IMR-90 (cell line): Measurements from ENCODE around the gene RASSF8. TPM values are rescaled to one million over a fixed set of nuclear protein-coding genes. Genes with fewer than 3 reads are reported as not detected.

Source experiments
- ATAC-seq: fragments of 200-7000 bp; cut with Tn5 transposase; 2 replicates; pipeline ENCODE4 v1.9.1; 2020; ENCODE audit warnings: low read depth, mild to moderate bottlenecking, moderate library complexity
- BruUV-seq: library from RNA; stranded (reverse); fragments of 400-500 nt; replicated peaks from 2 replicates; lab custom pipeline; 2021; lab: Mats Ljungman, UMichigan
- CTCF ChIA-PET: fragments of 300-600 bp; formaldehyde crosslinking; extraction: SDS; loops from one replicate; lab custom pipeline; 2021; ENCODE audit warnings: antibody characterized with exemption; lab: Yijun Ruan, JAX
- POLR2A ChIA-PET: fragments of 300-600 bp; sonication (Branson Sonifier 250); formaldehyde crosslinking; loops from one replicate; lab custom pipeline; 2022; ENCODE audit warnings: antibody characterized with exemption; ENCODE audit not compliant: unreplicated experiment; lab: Charles Lee
- DNase-seq: peaks from one replicate; pipeline ENCODE4 v3.0.0; 2013
- H2AFZ ChIP-seq: replicated peaks from 2 replicates; pipeline ENCODE3; 2013; ENCODE audit warnings: low read length, mild to moderate bottlenecking; ENCODE audit not compliant: poor library complexity
- H2AK5ac ChIP-seq: 2 replicates; pipeline ENCODE4 v1.6.1; 2013; ENCODE audit warnings: low read depth, low read length, inconsistent platforms
- H2AK9ac ChIP-seq: replicated peaks from 2 replicates; pipeline ENCODE3; 2013; ENCODE audit warnings: mild to moderate bottlenecking, low read depth, low read length, moderate library complexity; ENCODE audit not compliant: poor library complexity
- H2BK120ac ChIP-seq: 2 replicates; pipeline ENCODE4 v1.6.1; 2013; ENCODE audit warnings: low read depth, low read length, inconsistent platforms
- H2BK15ac ChIP-seq: 3 replicates; pipeline ENCODE4 v1.6.1; 2013; ENCODE audit warnings: low read depth, low read length, inconsistent platforms
- H2BK20ac ChIP-seq: 2 replicates; pipeline ENCODE4 v1.6.1; 2013; ENCODE audit warnings: low read depth, mild to moderate bottlenecking, inconsistent platforms, low read length, moderate library complexity
- H2BK5ac ChIP-seq: 2 replicates; pipeline ENCODE4 v1.6.1; 2013; ENCODE audit warnings: mild to moderate bottlenecking, low read depth, low read length, inconsistent platforms; ENCODE audit not compliant: poor library complexity, severe bottlenecking
- H3K14ac ChIP-seq: replicated peaks from 2 replicates; pipeline ENCODE4 v1.6.1; 2013; ENCODE audit warnings: low read depth, low read length, inconsistent platforms
- H3K18ac ChIP-seq: 2 replicates; pipeline ENCODE4 v1.6.1; 2013; ENCODE audit warnings: low read depth, low read length, control low read depth
- H3K23ac ChIP-seq: 2 replicates; pipeline ENCODE4 v1.6.1; 2013; ENCODE audit warnings: low read depth, low read length, inconsistent platforms
- H3K27ac ChIP-seq: 2 replicates; pipeline ENCODE4 v1.5.1; 2013; ENCODE audit warnings: mild to moderate bottlenecking, control low read depth, low read length; ENCODE audit not compliant: insufficient read depth
- H3K27me3 ChIP-seq: 2 replicates; pipeline ENCODE4 v1.6.1; 2013; ENCODE audit warnings: low read length; ENCODE audit not compliant: control insufficient read depth, insufficient read depth
- H3K36me3 ChIP-seq: 2 replicates; pipeline ENCODE4 v1.6.1; 2013; ENCODE audit warnings: low read length, mixed read lengths; ENCODE audit not compliant: control insufficient read depth, insufficient read depth
- H3K4ac ChIP-seq: 2 replicates; pipeline ENCODE4 v1.6.1; 2013; ENCODE audit warnings: low read depth, low read length, inconsistent platforms
- H3K4me1 ChIP-seq: 2 replicates; pipeline ENCODE4 v1.6.1; 2013; ENCODE audit warnings: low read length, mixed read lengths; ENCODE audit not compliant: control insufficient read depth, insufficient read depth
- H3K4me2 ChIP-seq: 2 replicates; pipeline ENCODE4 v1.6.1; 2013; ENCODE audit warnings: low read depth, mild to moderate bottlenecking, control low read depth, low read length, moderate library complexity
- H3K4me3 ChIP-seq: 2 replicates; pipeline ENCODE4 v1.5.1; 2013; ENCODE audit warnings: low read depth, mild to moderate bottlenecking, control low read depth, low read length, moderate library complexity; ENCODE audit not compliant: insufficient read depth
- H3K56ac ChIP-seq: 2 replicates; pipeline ENCODE4 v1.6.1; 2013; ENCODE audit warnings: low read length, inconsistent platforms; ENCODE audit not compliant: insufficient read depth; ENCODE audit errors: extremely low read depth
- H3K79me1 ChIP-seq, 2 experiments: 2 replicates each; pipeline ENCODE4 v1.6.1; 2013; ENCODE audit warnings: low read length in 2 of 2, inconsistent platforms in 1 of 2, low read depth in 1 of 2
- H3K9ac ChIP-seq: 2 replicates; pipeline ENCODE4 v1.6.1; 2013; ENCODE audit warnings: low read depth, low read length, control low read depth
- H3K9me1 ChIP-seq: 2 replicates; pipeline ENCODE4 v1.6.1; 2013; ENCODE audit warnings: low read length, inconsistent platforms; ENCODE audit not compliant: insufficient read depth
- H3K9me3 ChIP-seq: 2 replicates; pipeline ENCODE4 v1.6.1; 2013; ENCODE audit warnings: low read length; ENCODE audit not compliant: control insufficient read depth, insufficient read depth
- H4K20me1 ChIP-seq: 2 replicates; pipeline ENCODE4 v1.6.1; 2013; ENCODE audit warnings: low read length, inconsistent platforms; ENCODE audit not compliant: insufficient read depth
- H4K5ac ChIP-seq: 2 replicates; pipeline ENCODE4 v1.6.1; 2013; ENCODE audit warnings: mild to moderate bottlenecking, low read depth, low read length, control low read depth
- H4K8ac ChIP-seq, 2 experiments: 2 replicates each; pipeline ENCODE4 v1.6.1; 2013; ENCODE audit warnings: low read depth in 2 of 2, low read length in 2 of 2, control low read depth in 1 of 2, inconsistent platforms in 1 of 2
- H4K91ac ChIP-seq: 2 replicates; pipeline ENCODE4 v1.6.1; 2013; ENCODE audit warnings: low read depth, low read length, inconsistent platforms; ENCODE audit not compliant: insufficient read depth
- CEBPB ChIP-seq: IDR thresholded peaks from 2 replicates; pipeline ENCODE4 v1.6.1; 2012; ENCODE audit warnings: low read depth, low read length, improper control_type of control experiment
- CHD1 ChIP-seq: IDR thresholded peaks from 2 replicates; pipeline ENCODE4 v1.6.1; 2012; ENCODE audit warnings: low read depth, low read length, improper control_type of control experiment
- FOS ChIP-seq: fragments of 150-350 bp; IDR thresholded peaks from 2 replicates; pipeline ENCODE4 v1.6.1; 2016; ENCODE audit warnings: low read depth, low read length
- MAZ ChIP-seq: IDR thresholded peaks from 2 replicates; pipeline ENCODE4 v1.6.1; 2012; ENCODE audit warnings: low read depth, mild to moderate bottlenecking, low read length, improper control_type of control experiment, moderate library complexity, borderline replicate concordance
- MXI1 ChIP-seq: IDR thresholded peaks from 2 replicates; pipeline ENCODE4 v1.6.1; 2012; ENCODE audit warnings: low read depth, mild to moderate bottlenecking, low read length, moderate library complexity, borderline replicate concordance
- SMC3 ChIP-seq: fragments of 150-350 bp; IDR thresholded peaks from 2 replicates; pipeline ENCODE4 v1.6.1; 2016; ENCODE audit warnings: low read depth, mild to moderate bottlenecking, antibody characterized with exemption, low read length, moderate library complexity
- WGBS, 2 experiments: methylation state at CpG; one replicate each; pipeline versions ENCODE4 v1.1.5 to v1.1.7; 2013; ENCODE audit warnings: missing lambda C conversion rate in 2 of 2; ENCODE audit not compliant: insufficient read length in 1 of 2; ENCODE audit errors: extremely low coverage in 2 of 2; 5-methylcytosine and 5-hydroxymethylcytosine counted together
- dilution Hi-C: fragments of 300-500 bp; cut with HindIII; formaldehyde crosslinking; loops from one replicate; pipeline ENCODE4 v1.14.3; 2018; ENCODE audit warnings: low sequenced_read_pairs; ENCODE audit not compliant: unreplicated experiment
- in situ Hi-C: fragments of 300-500 bp; cut with MboI; formaldehyde crosslinking; loops from 3 replicates; pipeline ENCODE4 v1.14.3; 2019; ENCODE audit warnings: low sequenced_read_pairs, inconsistent platforms, mixed read lengths
- intact Hi-C: fragments of 100-400 bp; cut with micrococcal nuclease; formaldehyde crosslinking; loops from 2 replicates; pipeline ENCODE4 v1.10.0; 2022
- polyA plus RNA-seq, 3 experiments: library from polyadenylated mRNA; depleted of rRNA; stranded (reverse); fragments of >200 nt; gene quantifications; 2 replicates each; pipeline ENCODE4 v1.2.3, GENCODE V29; 2012; ENCODE audit warnings: low replicate concordance in 1 of 3
- total RNA-seq: library from RNA; depleted of rRNA; stranded (reverse); fragments of >200 nt; gene quantifications from 2 replicates; pipeline ENCODE4 v1.2.3, GENCODE V29; 2012

RASSF8 gene
- total and polyA plus RNA-seq, 2 of the 4 experiments (the other 2 are of a cell fraction): 10.8 to 50.5 TPM

DNA sequence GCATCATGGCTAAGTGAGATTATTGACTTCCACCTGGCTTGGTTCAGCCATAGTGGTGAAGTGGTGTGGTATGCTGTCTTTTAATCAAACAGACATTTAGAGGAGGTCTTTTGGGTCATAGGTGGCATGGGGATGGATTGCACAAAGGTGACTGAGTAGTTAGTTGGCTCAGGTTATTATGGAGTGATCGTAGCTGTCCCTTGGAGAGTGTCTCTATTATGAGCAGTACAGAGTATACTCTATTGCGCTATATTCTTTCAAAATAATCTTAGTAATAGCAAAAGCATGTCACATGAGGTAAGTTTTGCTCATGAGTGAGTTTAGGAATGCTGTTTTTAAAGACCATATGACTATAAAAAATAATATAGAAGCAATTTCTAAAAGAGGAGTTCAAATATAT lies 60.4 kb downstream of the RASSF8 start:
- no TSS peak for BruUV-seq
- Histone ChIP-seq H3K4ac (peak overlapping the region; percentile 60; the same call in 1 of the 2 replicates), H3K79me1 (peaks cover 27 to 57% of the 10 kb centered on the region in 2 experiments), H3K9ac (no peak overlapping the region), H3K9me3 (no peaks in the 10 kb centered on the region), H3K56ac (no peak overlapping the region), H3K18ac (peak overlapping the region; percentile 9; the same call in 1 of the 2 replicates), H4K8ac (0 out of 4 replicates have a peak overlapping the region, but pooled peaks of 1 of the 2 experiments have one; percentile 55), H3K9me1 (peaks cover 14% of the 10 kb centered on the region), H3K23ac (no peak overlapping the region), H3K4me2 (peak overlapping the region; percentile 27; the same call in 1 of the 2 replicates), H3K27ac (no peak overlapping the region), H2BK5ac (peak overlapping the region; percentile 89), H3K14ac (peak overlapping the region; percentile 6), H2AFZ (no peak overlapping the region), H3K27me3 (no peaks in the 10 kb centered on the region), H2AK5ac (peak overlapping the region; percentile 48; the same call in 1 of the 2 replicates), H3K4me1 (peaks cover 9% of the 10 kb centered on the region), H4K91ac (no peak overlapping the region), H3K4me3 (no peak overlapping the region), H4K20me1 (peaks cover 27% of the 10 kb centered on the region), H2BK20ac (0 out of 2 replicates have a peak overlapping the region, but pooled peaks have one; percentile 49), H2AK9ac (no peak overlapping the region), H3K36me3 (no peaks in the 10 kb centered on the region), H2BK120ac (no peak overlapping the region), H4K5ac (peak overlapping the region; percentile 57; the same call in 1 of the 2 replicates), H2BK15ac (0 out of 3 replicates have a peak overlapping the region, but pooled peaks have one; percentile 2)
- ATAC-seq: peak; percentile 75
- peak; percentile 60 for DNase-seq
- POLR2A ChIA-PET: no interaction called here
- in situ Hi-C loops: no loop called here
- CTCF ChIA-PET: interaction anchor here (1.1 kb wide), 1 partner anchor 584 kb away, joined by 5 read pairs; no protein-coding TSS in a partner anchor
- dilution Hi-C loops: no loop called here
- WGBS, 2 experiments: no CpG with 5 or more reads among the region's 2 CpGs
- TF ChIP-seq MAZ: no peak
- no peak for TF ChIP-seq MXI1
- TF ChIP-seq CHD1: no peak
- TF ChIP-seq FOS: no peak
- TF ChIP-seq CEBPB: peak; percentile 70
- TF ChIP-seq SMC3: no peak
- intact Hi-C loops: no loop called here
